Measurements from ENCODE around the gene SH3RF3.

GRCh38 chr2:109404681-109405080, 275.7 kb downstream of the SH3RF3 start:
- no peak for TF ChIP-seq CTCF (IDR thresholded peaks at IDR 0.05)
- TF ChIP-seq POLR2A (IDR thresholded peaks at IDR 0.05) = no peak

All from adrenal gland (tissue), 5 donors.